ENCODE data around the gene TRPV2. TPM values are rescaled to one million over a fixed set of nuclear protein-coding genes. Genes with fewer than 3 reads are reported as not detected.
"Not testable (repeated sequence)": the region's sequence is repeated elsewhere in the genome, so short reads cannot be mapped to it uniquely, and the experiment has no call there.

Gene TRPV2
- total RNA-seq = 13.1 and 16.1 TPM in 2 replicates
- polyA plus RNA-seq (2012) = 30.3 TPM

GRCh38 chr17:16415031-16415924 lies at the start of gene TRPV2:
Gene TRPV2, plus strand, starts transcription at chr17:16415571. Its CDS starts 2,098 bp downstream, at chr17:16417669.
- DNase-seq (ENCODE audit: low read depth) = no peak

GRCh38 chr17:16371742-16372141 lies 43.6 kb upstream of the TRPV2 start:
- peak; percentile 86 for DNase-seq (ENCODE audit: low read depth)

- no peak for DNase-seq (ENCODE audit: low read depth)
These were observed 41.0 kb upstream of the TRPV2 start for GRCh38 chr17:16374146-16374938.

GRCh38 chr17:16377941-16378341 lies 37.4 kb upstream of the TRPV2 start:
- peak; percentile 35 for DNase-seq (ENCODE audit: low read depth)

GRCh38 chr17:16378636-16379282 lies 36.6 kb upstream of the TRPV2 start:
- DNase-seq (ENCODE audit: low read depth) = no peak

GRCh38 chr17:16379654-16380053 lies 35.7 kb upstream of the TRPV2 start:
- no peak for DNase-seq (ENCODE audit: low read depth)

- DNase-seq (ENCODE audit: low read depth) = peak; percentile 98
These were observed 34.5 kb upstream of the TRPV2 start, which contains the start of gene UBB for GRCh38 chr17:16380640-16381495. Gene UBB, plus strand, starts transcription at chr17:16381091. Its CDS starts 817 bp downstream, at chr17:16381908.

GRCh38 chr17:16381496-16381820 lies 33.9 kb upstream of the TRPV2 start:
- DNase-seq (ENCODE audit: low read depth) = no peak

- DNase-seq (ENCODE audit: low read depth) = no peak
These were observed 32.2 kb upstream of the TRPV2 start for GRCh38 chr17:16383216-16383615.

GRCh38 chr17:16383772-16384287 lies 31.5 kb upstream of the TRPV2 start:
- DNase-seq (ENCODE audit: low read depth) = no peak

GRCh38 chr17:16384557-16384956 lies 30.8 kb upstream of the TRPV2 start:
- DNase-seq (ENCODE audit: low read depth) = no peak

GRCh38 chr17:16386126-16386507 lies 29.3 kb upstream of the TRPV2 start:
- not testable (repeated sequence) for DNase-seq (ENCODE audit: low read depth)

GRCh38 chr17:16391451-16391850 lies 23.9 kb upstream of the TRPV2 start:
- no peak for DNase-seq (ENCODE audit: low read depth)

- DNase-seq (ENCODE audit: low read depth) = not testable (repeated sequence)
These were observed 22.9 kb upstream of the TRPV2 start for GRCh38 chr17:16392491-16392890.

- not testable (repeated sequence) for DNase-seq (ENCODE audit: low read depth)
These were observed 19.5 kb upstream of the TRPV2 start for GRCh38 chr17:16395887-16396286.

GRCh38 chr17:16396693-16397092 lies 18.7 kb upstream of the TRPV2 start:
- DNase-seq (ENCODE audit: low read depth) = peak; percentile 55

- DNase-seq (ENCODE audit: low read depth) = no peak
These were observed 16.8 kb upstream of the TRPV2 start for GRCh38 chr17:16398270-16399267.

GRCh38 chr17:16403847-16404246 lies 11.5 kb upstream of the TRPV2 start:
- DNase-seq (ENCODE audit: low read depth) = not testable (repeated sequence)
